C4-2B (cell line): ENCODE measurements around the gene PIP5K1A.

ENCODE experiments used
- H3K27ac ChIP-seq: fragments of 450-650 bp; 2 replicates; pipeline ENCODE4 v1.5.1; 2017
- CTCF ChIP-seq: fragments of 450-650 bp; conservative IDR thresholded peaks from 2 replicates; pipeline ENCODE4 v1.5.1; 2017; ENCODE audit warnings: mild to moderate bottlenecking
- ZFX ChIP-seq: fragments of 450-650 bp; IDR thresholded peaks from 2 replicates; pipeline ENCODE4 v1.6.1; 2017

PIP5K1A gene

GRCh38 chr1:151175863-151176262 is 22.5 kb upstream of the PIP5K1A start, which contains the start of gene TMOD4:
Gene TMOD4, minus strand, starts transcription at chr1:151175981. Its CDS starts 1,106 bp downstream, at chr1:151174875.
- no peak; the same call in 1 of the 2 replicates for TF ChIP-seq CTCF
- no peak for TF ChIP-seq ZFX

DNA sequence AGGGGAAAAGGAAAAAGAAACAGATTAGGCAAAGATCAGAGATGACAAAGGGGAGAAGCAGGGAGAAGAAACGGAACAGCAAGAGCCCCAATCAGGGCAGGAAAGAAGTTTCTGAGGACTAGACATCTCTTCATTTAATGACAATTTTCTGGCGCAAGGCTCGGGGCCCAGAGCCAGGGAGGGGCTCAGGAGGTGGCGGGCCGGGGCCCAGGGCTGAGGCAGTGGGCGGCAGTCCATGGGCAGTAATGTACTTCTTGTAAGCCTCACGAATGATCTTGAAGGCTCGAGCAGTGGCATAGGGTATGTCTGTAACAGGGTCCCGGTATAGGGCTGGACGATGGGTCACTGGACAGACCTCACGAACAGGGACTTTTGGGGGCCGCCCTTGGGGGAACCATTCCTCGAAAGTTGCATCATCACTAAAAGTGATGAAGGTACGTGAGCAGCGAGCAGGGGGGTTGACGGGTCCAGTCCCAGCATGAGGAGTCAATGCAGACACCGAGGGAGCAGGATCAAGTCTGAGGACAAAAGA is 21.8 kb upstream of the PIP5K1A start:
- H3K27ac ChIP-seq: no peak overlapping the region
- TF ChIP-seq CTCF: no peak
- no peak for TF ChIP-seq ZFX

More at GRCh38 chr1:151175863-151176262, 22.5 kb upstream of the PIP5K1A start, which contains the start of gene TMOD4:
- no peak within 1 kb of the TSS for H3K27ac ChIP-seq

DNA sequence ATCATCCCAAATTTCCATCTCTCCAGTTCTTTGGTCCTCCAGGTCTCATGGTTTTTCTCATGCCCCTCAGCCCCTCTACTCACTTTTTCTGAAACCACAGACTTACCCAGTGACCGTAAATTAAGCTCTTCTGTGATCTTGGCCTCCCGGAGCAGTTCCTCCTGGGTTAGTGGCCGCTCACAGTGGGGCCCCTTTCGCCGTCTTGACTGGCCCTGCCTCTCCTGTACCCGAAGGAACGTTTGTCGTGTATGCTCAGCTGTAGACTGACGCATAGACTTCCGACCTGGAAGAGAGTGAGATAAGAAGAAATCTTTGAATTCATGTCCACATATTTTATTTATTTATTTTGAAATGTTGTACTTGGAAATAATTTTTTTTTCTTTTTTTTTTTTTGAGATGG is 14.1 kb upstream of the PIP5K1A start:
- H3K27ac ChIP-seq: no peak overlapping the region
- TF ChIP-seq CTCF: no peak
- no peak for TF ChIP-seq ZFX

GRCh38 chr1:151187205-151187604 is 11.1 kb upstream of the PIP5K1A start:
- no peak overlapping the region for H3K27ac ChIP-seq
- no peak for TF ChIP-seq ZFX
- no peak for TF ChIP-seq CTCF

GRCh38 chr1:151188667-151189066 is 9.7 kb upstream of the PIP5K1A start:
- H3K27ac ChIP-seq: peak overlapping the region; percentile 20; the same call in 1 of the 2 replicates

- H3K27ac ChIP-seq: peak within 1 kb of the TSS; percentile 76
- TF ChIP-seq ZFX (peak; percentile 29; the same call in 1 of the 2 replicates), CTCF (no peak)
These were observed 8.5 kb upstream of the PIP5K1A start, which contains the start of gene VPS72 for GRCh38 chr1:151189637-151190445. Gene VPS72, minus strand, starts transcription at chr1:151190197. Its CDS starts 76 bp downstream, at chr1:151190121.

GRCh38 chr1:151192047-151192446 is 6.3 kb upstream of the PIP5K1A start:
- no peak for TF ChIP-seq CTCF
- TF ChIP-seq ZFX: no peak
- no peak overlapping the region for H3K27ac ChIP-seq
